Cardiac fibroblast (primary cell): Measurements from ENCODE around the gene PATJ.

ENCODE experiments used
- DNase-seq, 2 donors: peaks; one replicate each; pipeline versions ENCODE4 v3.0.0 to v3.0.0-alpha.2; 2010; ENCODE audit warnings: low read depth in 2 of 2
- H3K4me3 ChIP-seq, 2 donors: replicated peaks in 1 of 2; 1 replicate in 1 of 2; 2 replicates in 1 of 2; pipeline ENCODE4 v1.5.1; 2011; ENCODE audit warnings: low read depth in 2 of 2, low read length in 2 of 2, mild to moderate bottlenecking in 2 of 2, moderate library complexity in 1 of 2
- TF ChIP-seq, protein P1 (sequence below): IDR thresholded peaks from one replicate; pipeline ENCODE4 v1.5.1; 2011; ENCODE audit warnings: low read depth, mild to moderate bottlenecking, low read length, inconsistent platforms

Gene PATJ

DNA sequence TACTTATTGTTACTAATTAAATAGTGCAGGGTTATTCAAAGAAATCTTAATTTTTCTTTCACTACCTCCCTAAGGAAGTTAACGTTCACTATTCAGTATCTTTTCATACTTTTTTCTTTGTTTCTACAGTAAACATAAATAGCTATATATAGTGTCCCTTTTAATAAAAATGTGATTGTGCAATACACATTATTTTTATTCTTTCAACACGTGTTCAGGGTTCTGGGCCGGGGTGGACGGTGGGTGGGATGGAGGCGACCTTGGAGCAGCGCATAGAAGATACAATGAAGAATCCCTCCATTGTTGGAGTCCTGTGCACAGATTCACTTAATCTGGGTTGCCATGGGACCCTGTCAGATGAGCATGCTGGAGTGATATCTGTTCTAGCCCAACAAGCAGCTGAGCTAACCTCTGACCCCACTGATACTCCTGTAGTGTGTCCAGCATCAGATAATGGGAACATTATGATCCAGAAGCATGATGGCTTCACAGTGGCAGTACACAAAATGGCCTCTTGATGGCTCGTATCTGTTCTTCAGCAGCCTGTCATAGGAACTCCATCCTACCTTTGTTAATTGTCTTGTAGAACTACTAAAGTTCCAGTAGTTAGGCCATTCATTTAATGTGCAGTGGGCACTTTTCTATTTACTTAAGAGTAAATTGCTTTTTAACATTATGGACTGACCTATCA, 296.5 kb downstream of the PATJ start:
- DNase-seq: no peak
- no peak overlapping the region for H3K4me3 ChIP-seq
- TF ChIP-seq, protein P1, sequence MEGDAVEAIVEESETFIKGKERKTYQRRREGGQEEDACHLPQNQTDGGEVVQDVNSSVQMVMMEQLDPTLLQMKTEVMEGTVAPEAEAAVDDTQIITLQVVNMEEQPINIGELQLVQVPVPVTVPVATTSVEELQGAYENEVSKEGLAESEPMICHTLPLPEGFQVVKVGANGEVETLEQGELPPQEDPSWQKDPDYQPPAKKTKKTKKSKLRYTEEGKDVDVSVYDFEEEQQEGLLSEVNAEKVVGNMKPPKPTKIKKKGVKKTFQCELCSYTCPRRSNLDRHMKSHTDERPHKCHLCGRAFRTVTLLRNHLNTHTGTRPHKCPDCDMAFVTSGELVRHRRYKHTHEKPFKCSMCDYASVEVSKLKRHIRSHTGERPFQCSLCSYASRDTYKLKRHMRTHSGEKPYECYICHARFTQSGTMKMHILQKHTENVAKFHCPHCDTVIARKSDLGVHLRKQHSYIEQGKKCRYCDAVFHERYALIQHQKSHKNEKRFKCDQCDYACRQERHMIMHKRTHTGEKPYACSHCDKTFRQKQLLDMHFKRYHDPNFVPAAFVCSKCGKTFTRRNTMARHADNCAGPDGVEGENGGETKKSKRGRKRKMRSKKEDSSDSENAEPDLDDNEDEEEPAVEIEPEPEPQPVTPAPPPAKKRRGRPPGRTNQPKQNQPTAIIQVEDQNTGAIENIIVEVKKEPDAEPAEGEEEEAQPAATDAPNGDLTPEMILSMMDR: peak; percentile 5

GRCh38 chr1:62040450-62040849, 298.2 kb downstream of the PATJ start:
- TF ChIP-seq, protein P1: no peak
- no peak for DNase-seq
- H3K4me3 ChIP-seq: no peak overlapping the region

DNA sequence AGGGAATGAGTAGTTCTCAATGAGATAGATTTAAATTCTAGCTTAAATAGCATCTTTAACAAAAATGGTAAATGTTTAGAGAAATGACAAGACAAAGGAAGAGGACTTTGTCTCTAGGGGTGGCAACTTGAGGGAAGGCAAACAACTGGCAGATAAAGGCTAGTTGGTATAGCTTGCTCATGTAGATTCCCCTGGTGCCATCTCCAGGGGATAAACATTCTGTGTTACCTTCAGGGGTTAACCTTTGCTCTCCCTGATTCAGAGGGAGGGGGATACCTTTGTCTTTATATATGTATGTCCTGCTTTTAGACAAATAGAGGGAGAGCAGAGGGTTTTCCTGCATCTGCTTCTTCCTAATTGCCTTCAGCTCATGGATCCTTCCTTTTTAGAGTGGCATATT, 298.7 kb downstream of the PATJ start:
- DNase-seq: no peak
- no peak overlapping the region for H3K4me3 ChIP-seq
- TF ChIP-seq, protein P1: no peak

GRCh38 chr1:62043154-62043553, 300.9 kb downstream of the PATJ start:
- TF ChIP-seq, protein P1: no peak
- no peak for DNase-seq

GRCh38 chr1:62045574-62045973, 303.3 kb downstream of the PATJ start:
- peak in 1 of 2 donors; percentile 7 for DNase-seq
- no peak overlapping the region for H3K4me3 ChIP-seq
- TF ChIP-seq, protein P1: no peak

More at GRCh38 chr1:62043154-62043553, 300.9 kb downstream of the PATJ start:
- H3K4me3 ChIP-seq: no peak overlapping the region

GRCh38 chr1:62046927-62047326, 304.6 kb downstream of the PATJ start:
- DNase-seq: no peak
- TF ChIP-seq, protein P1: no peak
- no peak overlapping the region for H3K4me3 ChIP-seq

GRCh38 chr1:62050165-62050564, 307.9 kb downstream of the PATJ start:
- TF ChIP-seq, protein P1: no peak

More at GRCh38 chr1:62050165-62050564, 307.9 kb downstream of the PATJ start:
- no peak for DNase-seq
- no peak overlapping the region for H3K4me3 ChIP-seq
